Measurements from ENCODE around the gene CMPK2. TPM values are rescaled to one million over a fixed set of nuclear protein-coding genes. Genes with fewer than 3 reads are reported as not detected.

The CMPK2 gene
- total and polyA plus RNA-seq, 3 experiments from 2014 or later: 0.62 to 10.9 (median 1.1) TPM

DNA sequence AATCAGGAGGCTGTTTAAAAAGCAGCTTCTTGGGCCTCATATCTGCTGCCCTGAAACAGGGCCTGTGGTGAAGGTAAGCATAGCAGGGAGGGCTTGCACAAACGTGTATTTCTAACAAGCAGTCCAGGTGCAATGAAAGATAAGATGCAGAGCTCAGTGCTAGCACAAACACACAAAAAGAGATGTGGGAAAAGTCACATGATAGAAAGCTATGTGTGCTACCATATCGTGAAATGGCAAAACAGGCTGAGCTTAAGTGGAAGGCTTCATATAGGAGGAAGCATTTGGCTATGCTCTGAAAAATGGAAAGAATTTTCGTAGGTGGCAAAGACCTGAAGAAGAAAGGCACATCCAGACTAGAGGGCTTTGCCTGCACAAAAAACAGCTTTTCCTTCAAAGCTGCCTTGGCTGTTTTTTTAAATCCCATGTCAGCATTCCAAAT is 22.1 kb upstream of the CMPK2 start:
- POLR2A ChIA-PET: no interaction called here
- H3K27me3 ChIP-seq (ENCODE audit: insufficient read depth, low read length, poor library complexity, severe bottlenecking): no peaks in the 10 kb centered on the region
- H3K4me1 ChIP-seq (ENCODE audit: insufficient read depth, low read length): no peaks in the 10 kb centered on the region
- H3K9me3 Mint-ChIP-seq: no peaks in the 10 kb centered on the region
- no peak for DNase-seq
- peak overlapping the region; percentile 14 for H3K27ac ChIP-seq (ENCODE audit: low read depth, low read length)
- no peaks in the 10 kb centered on the region for H3K4me1 Mint-ChIP-seq
- H3K27ac Mint-ChIP-seq: no peak overlapping the region
- no peak overlapping the region for H3K4me3 ChIP-seq (ENCODE audit: low read length)
- no peaks in the 10 kb centered on the region for H3K36me3 ChIP-seq (ENCODE audit: insufficient read depth, low read length)
- H3K4me3 Mint-ChIP-seq: no peak overlapping the region
- H3K27me3 Mint-ChIP-seq: no peaks in the 10 kb centered on the region
- no peaks in the 10 kb centered on the region for H3K9me3 ChIP-seq (ENCODE audit: low read length)
- H3K36me3 Mint-ChIP-seq: peaks cover 1 to 10% (median 7%) of the 10 kb centered on the region in 3 donors
- CTCF ChIA-PET: interaction anchor here (0.8 to 1.9 kb wide), 5 partner anchors 10 to 156 kb away, joined by 3 to 7 read pairs (median 4); no protein-coding TSS in a partner anchor

DNA sequence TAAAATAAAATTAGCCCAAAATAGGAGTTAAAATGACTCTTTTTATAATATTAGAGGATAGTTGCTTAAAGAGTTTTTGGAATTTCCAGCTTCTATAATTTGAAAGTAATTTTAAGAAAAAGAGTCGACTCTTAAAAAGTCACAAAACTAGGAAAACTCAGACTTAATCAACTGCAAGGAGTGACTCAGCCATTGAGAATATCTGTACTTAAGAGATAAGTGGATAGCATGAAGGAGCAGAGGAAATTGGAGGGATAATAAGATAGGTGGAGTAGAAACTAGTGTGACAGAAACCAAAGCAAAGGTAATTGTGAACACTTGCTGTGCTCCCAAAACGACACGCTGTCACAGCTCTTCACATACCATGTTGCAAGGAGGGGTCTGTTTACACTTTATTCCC is 20.3 kb upstream of the CMPK2 start:
- POLR2A ChIA-PET: no interaction called here

DNA sequence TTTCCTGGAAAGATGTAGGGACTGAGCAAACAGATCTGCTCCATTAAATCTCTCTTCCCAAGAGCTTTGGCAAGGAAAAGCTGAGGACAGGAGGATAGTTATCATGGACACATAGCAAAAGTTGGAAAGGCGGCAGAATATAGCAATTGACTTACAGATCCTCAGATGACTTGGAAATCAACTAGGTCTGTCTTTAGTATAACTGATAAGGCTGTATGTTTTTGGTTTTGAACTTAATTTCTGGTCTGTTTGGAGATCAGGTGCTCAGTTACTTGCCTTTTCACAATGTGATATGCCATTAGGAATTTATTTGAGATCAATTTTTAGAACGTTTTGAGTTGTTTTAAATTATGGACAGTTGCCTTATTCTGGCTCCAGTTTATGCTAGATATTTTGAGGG is 19.8 kb upstream of the CMPK2 start:
- H3K36me3 Mint-ChIP-seq: peaks cover 1 to 14% (median 7%) of the 10 kb centered on the region in 3 donors
- peaks cover 9% of the 10 kb centered on the region for H3K4me1 ChIP-seq (ENCODE audit: insufficient read depth, low read length)
- CTCF ChIA-PET: interaction anchor here (1.0 kb wide), 1 partner anchor 11 kb away, joined by 3 read pairs; no protein-coding TSS in a partner anchor
- no peaks in the 10 kb centered on the region for H3K9me3 ChIP-seq (ENCODE audit: low read length)
- H3K27me3 ChIP-seq (ENCODE audit: insufficient read depth, low read length, poor library complexity, severe bottlenecking): no peaks in the 10 kb centered on the region
- H3K4me3 ChIP-seq (ENCODE audit: low read length): no peak overlapping the region
- DNase-seq: no peak
- H3K27ac ChIP-seq (ENCODE audit: low read depth, low read length): peak overlapping the region; percentile 50
- no peak overlapping the region for H3K4me3 Mint-ChIP-seq
- H3K27me3 Mint-ChIP-seq: no peaks in the 10 kb centered on the region
- no peaks in the 10 kb centered on the region for H3K36me3 ChIP-seq (ENCODE audit: insufficient read depth, low read length)
- H3K27ac Mint-ChIP-seq: no peak overlapping the region
- POLR2A ChIA-PET: no interaction called here
- H3K9me3 Mint-ChIP-seq: no peaks in the 10 kb centered on the region
- H3K4me1 Mint-ChIP-seq: peaks cover 10 to 11% (median 10%) of the 10 kb centered on the region in 3 donors

More for the DNA sequence above, 20.3 kb upstream of the CMPK2 start:
- no peaks in the 10 kb centered on the region for H3K9me3 Mint-ChIP-seq
- CTCF ChIA-PET: no interaction called here
- Histone ChIP-seq H3K27ac (ENCODE audit: low read depth, low read length) (peak overlapping the region; percentile 50), H3K36me3 (ENCODE audit: insufficient read depth, low read length) (no peaks in the 10 kb centered on the region), H3K4me3 (ENCODE audit: low read length) (no peak overlapping the region), H3K27me3 (ENCODE audit: insufficient read depth, low read length, poor library complexity, severe bottlenecking) (no peaks in the 10 kb centered on the region), H3K4me1 (ENCODE audit: insufficient read depth, low read length) (peaks cover 6% of the 10 kb centered on the region), H3K9me3 (ENCODE audit: low read length) (no peaks in the 10 kb centered on the region)
- H3K27me3 Mint-ChIP-seq: no peaks in the 10 kb centered on the region
- no peak overlapping the region for H3K27ac Mint-ChIP-seq
- no peak for DNase-seq
- no peak overlapping the region for H3K4me3 Mint-ChIP-seq
- peaks cover 6 to 7% (median 7%) of the 10 kb centered on the region in 3 donors for H3K4me1 Mint-ChIP-seq
- H3K36me3 Mint-ChIP-seq: peaks cover 1 to 14% (median 7%) of the 10 kb centered on the region in 3 donors

DNA sequence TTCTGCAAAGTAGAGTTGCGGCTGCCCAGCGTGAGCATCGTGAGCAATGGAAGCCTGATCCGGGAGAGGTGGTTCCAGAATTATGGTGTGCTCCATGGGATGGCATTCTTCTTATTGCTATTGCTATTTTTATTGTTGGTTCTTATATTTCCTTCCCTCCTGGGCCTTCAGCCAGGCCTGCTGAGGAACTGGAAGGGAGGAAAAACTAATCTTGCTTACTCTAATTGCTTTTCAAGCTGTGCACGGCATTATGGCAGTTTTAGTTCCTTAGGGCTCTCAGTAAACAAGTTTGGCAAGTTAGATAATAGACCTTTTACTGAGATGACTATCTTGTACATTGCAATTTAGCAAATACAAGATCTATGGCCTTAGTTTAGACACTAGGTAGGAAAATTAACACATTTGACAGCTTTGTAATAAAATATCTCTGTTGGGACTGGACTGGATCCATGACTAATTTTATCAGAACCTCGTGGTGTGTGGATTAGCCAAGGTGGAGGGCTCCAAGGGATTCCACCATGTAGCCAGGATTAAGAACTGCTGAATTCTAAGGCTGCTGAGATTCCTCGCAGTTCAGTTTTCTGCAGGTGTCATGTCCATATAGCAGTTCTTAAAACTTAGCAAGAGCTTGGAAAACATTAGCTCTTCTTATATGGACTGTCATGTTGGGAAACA is 17.9 kb upstream of the CMPK2 start:
- Mint-ChIP-seq H3K9me3 (no peaks in the 10 kb centered on the region), H3K4me3 (no peak overlapping the region), H3K27ac (no peak overlapping the region), H3K4me1 (peaks cover 27 to 31% (median 30%) of the 10 kb centered on the region in 3 donors), H3K36me3 (peaks cover 0 to 14% (median 7%) of the 10 kb centered on the region in 3 donors), H3K27me3 (no peaks in the 10 kb centered on the region)
- no peak for DNase-seq
- CTCF ChIA-PET: no interaction called here
- Histone ChIP-seq H3K36me3 (ENCODE audit: insufficient read depth, low read length) (no peaks in the 10 kb centered on the region), H3K27ac (ENCODE audit: low read depth, low read length) (no peak overlapping the region), H3K4me3 (ENCODE audit: low read length) (no peak overlapping the region), H3K9me3 (ENCODE audit: low read length) (no peaks in the 10 kb centered on the region), H3K4me1 (ENCODE audit: insufficient read depth, low read length) (peaks cover 26% of the 10 kb centered on the region), H3K27me3 (ENCODE audit: insufficient read depth, low read length, poor library complexity, severe bottlenecking) (no peaks in the 10 kb centered on the region)
- POLR2A ChIA-PET: no interaction called here

DNA sequence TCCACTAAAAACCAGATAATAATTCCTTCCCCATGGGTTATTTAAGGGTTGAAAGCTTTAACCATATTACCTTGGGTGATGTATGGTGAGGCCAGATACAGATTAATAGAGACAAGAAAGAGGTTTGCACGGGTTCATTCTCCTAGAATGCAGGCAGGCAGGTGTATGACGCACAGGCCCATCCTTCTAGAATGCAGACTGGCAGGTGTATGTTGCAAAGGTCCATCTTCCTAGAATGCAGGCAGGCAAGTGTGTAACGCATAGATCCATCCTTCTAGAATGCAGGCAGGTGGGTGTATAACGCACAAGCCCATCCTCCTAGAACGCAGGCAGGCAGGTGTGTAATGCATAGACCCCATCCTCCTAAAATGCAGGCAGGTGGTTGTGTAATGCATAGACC is 15.8 kb upstream of the CMPK2 start:
- no peaks in the 10 kb centered on the region for H3K9me3 Mint-ChIP-seq
- Histone ChIP-seq H3K36me3 (ENCODE audit: insufficient read depth, low read length) (no peaks in the 10 kb centered on the region), H3K9me3 (ENCODE audit: low read length) (no peaks in the 10 kb centered on the region), H3K27ac (ENCODE audit: low read depth, low read length) (no peak overlapping the region), H3K4me1 (ENCODE audit: insufficient read depth, low read length) (peaks cover 39% of the 10 kb centered on the region), H3K27me3 (ENCODE audit: insufficient read depth, low read length, poor library complexity, severe bottlenecking) (no peaks in the 10 kb centered on the region), H3K4me3 (ENCODE audit: low read length) (no peak overlapping the region)
- no peaks in the 10 kb centered on the region for H3K27me3 Mint-ChIP-seq
- DNase-seq: no peak
- H3K27ac Mint-ChIP-seq: peak overlapping the region in 1 of 8 donors; percentile 27
- H3K4me3 Mint-ChIP-seq: no peak overlapping the region
- H3K4me1 Mint-ChIP-seq: peaks cover 44 to 52% (median 49%) of the 10 kb centered on the region in 3 donors
- H3K36me3 Mint-ChIP-seq: peaks cover 2 to 12% (median 7%) of the 10 kb centered on the region in 3 donors
- CTCF ChIA-PET: no interaction called here
- POLR2A ChIA-PET: no interaction called here

DNA sequence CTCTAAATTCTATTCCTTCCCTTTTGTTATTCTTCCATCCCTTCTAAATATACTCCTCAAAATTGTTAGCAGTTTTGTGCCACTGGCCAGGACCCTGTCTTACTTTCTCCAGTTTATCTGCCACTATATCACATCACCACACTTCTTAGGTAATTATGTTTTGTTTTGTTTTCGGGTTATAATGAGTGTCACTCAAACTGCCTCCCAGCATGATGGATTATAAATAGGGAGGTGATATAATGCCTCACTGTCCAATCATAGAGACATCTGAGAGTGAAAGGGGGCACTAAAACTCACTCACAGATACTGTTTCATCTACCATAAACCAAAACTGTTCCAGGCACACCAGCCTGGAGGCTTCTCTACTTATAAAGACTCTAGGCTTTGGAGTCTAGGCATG is 15.3 kb upstream of the CMPK2 start:
- H3K9me3 Mint-ChIP-seq: no peaks in the 10 kb centered on the region
- ChIA-PET CTCF (no interaction called here), POLR2A (no interaction called here)
- peak overlapping the region in 2 of 7 donors; percentile 27 to 84 for H3K4me3 Mint-ChIP-seq
- no peaks in the 10 kb centered on the region for H3K27me3 Mint-ChIP-seq
- Histone ChIP-seq H3K9me3 (ENCODE audit: low read length) (no peaks in the 10 kb centered on the region), H3K27ac (ENCODE audit: low read depth, low read length) (no peak overlapping the region), H3K4me1 (ENCODE audit: insufficient read depth, low read length) (peaks cover 39% of the 10 kb centered on the region), H3K27me3 (ENCODE audit: insufficient read depth, low read length, poor library complexity, severe bottlenecking) (no peaks in the 10 kb centered on the region), H3K4me3 (ENCODE audit: low read length) (no peak overlapping the region), H3K36me3 (ENCODE audit: insufficient read depth, low read length) (no peaks in the 10 kb centered on the region)
- H3K4me1 Mint-ChIP-seq: peaks cover 44 to 53% (median 49%) of the 10 kb centered on the region in 3 donors
- H3K36me3 Mint-ChIP-seq: peaks cover 2 to 12% (median 7%) of the 10 kb centered on the region in 3 donors
- H3K27ac Mint-ChIP-seq: peak overlapping the region in 5 of 8 donors; percentile 4 to 51 (median 29)
- DNase-seq: no peak

DNA sequence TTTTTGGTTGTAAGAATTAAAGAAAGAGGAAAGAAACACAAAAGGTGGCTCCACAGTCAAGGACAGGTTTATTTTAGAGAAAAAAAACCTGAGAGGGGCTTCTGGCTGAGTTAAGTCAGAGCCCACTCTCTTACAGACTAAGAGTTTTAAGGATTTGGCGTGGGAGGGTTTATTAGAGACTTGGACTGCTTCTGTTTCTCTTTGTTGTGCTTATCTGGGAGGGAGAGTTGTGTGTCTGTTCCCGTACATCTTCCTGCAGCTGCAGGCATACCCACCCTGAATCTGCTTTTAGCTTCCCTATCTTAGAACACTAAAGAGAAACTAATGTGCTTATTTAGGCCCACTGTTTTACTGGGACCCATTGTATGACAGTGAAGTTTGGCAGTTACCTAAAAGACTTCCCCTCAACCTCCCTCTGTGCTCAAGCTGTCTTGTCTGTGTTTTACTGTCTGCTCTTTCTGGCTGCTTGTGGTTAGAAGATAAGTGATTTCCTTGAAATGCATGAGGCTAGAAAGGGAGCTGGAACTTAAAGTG is 14.6 kb upstream of the CMPK2 start:
- Histone ChIP-seq H3K36me3 (ENCODE audit: insufficient read depth, low read length) (no peaks in the 10 kb centered on the region), H3K27ac (ENCODE audit: low read depth, low read length) (no peak overlapping the region), H3K27me3 (ENCODE audit: insufficient read depth, low read length, poor library complexity, severe bottlenecking) (no peaks in the 10 kb centered on the region), H3K4me1 (ENCODE audit: insufficient read depth, low read length) (peaks cover 39% of the 10 kb centered on the region), H3K9me3 (ENCODE audit: low read length) (no peaks in the 10 kb centered on the region), H3K4me3 (ENCODE audit: low read length) (peak overlapping the region; percentile 1)
- no peaks in the 10 kb centered on the region for H3K27me3 Mint-ChIP-seq
- ChIA-PET POLR2A (interaction anchor here (1.0 kb wide), 1 partner anchor 24 kb away, joined by 6 read pairs; no protein-coding TSS in a partner anchor), CTCF (interaction anchor here (0.8 to 1.9 kb wide), 2 partner anchors 29 to 178 kb away, joined by 3 to 4 read pairs; no protein-coding TSS in a partner anchor)
- peaks cover 2 to 12% (median 7%) of the 10 kb centered on the region in 3 donors for H3K36me3 Mint-ChIP-seq
- H3K4me3 Mint-ChIP-seq: peak overlapping the region; percentile 39 to 84 (median 74)
- peak overlapping the region in 7 of 8 donors; percentile 31 to 92 (median 86) for H3K27ac Mint-ChIP-seq
- H3K4me1 Mint-ChIP-seq: peaks cover 44 to 53% (median 49%) of the 10 kb centered on the region in 3 donors
- peak in 2 of 5 donors; percentile 14 to 46 for DNase-seq
- H3K9me3 Mint-ChIP-seq: no peaks in the 10 kb centered on the region

DNA sequence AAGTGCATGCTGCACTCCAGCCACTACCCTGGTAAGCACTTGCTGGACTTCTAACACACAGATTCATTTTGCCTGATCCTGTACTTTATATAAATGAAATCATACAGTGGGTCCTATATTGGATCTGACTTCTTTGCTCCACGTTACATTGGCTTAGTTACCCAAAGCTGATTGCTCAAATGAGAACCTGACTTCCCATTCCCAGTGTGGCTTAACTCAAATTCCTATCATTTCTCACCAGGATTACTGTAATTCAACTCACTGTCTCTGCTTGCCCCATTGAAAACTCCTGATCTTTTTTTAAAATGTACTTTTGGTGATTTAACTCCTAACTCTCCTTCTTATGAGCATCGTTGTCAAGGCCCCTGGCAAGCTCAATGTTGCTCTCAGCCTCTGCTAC is 13.3 kb upstream of the CMPK2 start:
- Mint-ChIP-seq H3K4me3 (peak overlapping the region; percentile 55 to 97 (median 58)), H3K27me3 (no peaks in the 10 kb centered on the region), H3K9me3 (no peaks in the 10 kb centered on the region), H3K4me1 (peaks cover 44 to 53% (median 49%) of the 10 kb centered on the region in 3 donors), H3K27ac (peak overlapping the region in 7 of 8 donors; percentile 12 to 73 (median 33)), H3K36me3 (peaks cover 2 to 8% (median 4%) of the 10 kb centered on the region in 3 donors)
- CTCF ChIA-PET: interaction anchor here (1.2 to 2.8 kb wide), 3 partner anchors 10 to 31 kb away, joined by 4 to 24 read pairs (median 4); partner anchors contain the start of gene CMPK2
- POLR2A ChIA-PET: no interaction called here
- Histone ChIP-seq H3K4me3 (ENCODE audit: low read length) (peak overlapping the region; percentile 33), H3K27ac (ENCODE audit: low read depth, low read length) (no peak overlapping the region), H3K4me1 (ENCODE audit: insufficient read depth, low read length) (peaks cover 39% of the 10 kb centered on the region), H3K36me3 (ENCODE audit: insufficient read depth, low read length) (no peaks in the 10 kb centered on the region), H3K27me3 (ENCODE audit: insufficient read depth, low read length, poor library complexity, severe bottlenecking) (no peaks in the 10 kb centered on the region), H3K9me3 (ENCODE audit: low read length) (no peaks in the 10 kb centered on the region)
- DNase-seq: no peak
